CD14-positive monocyte (primary cell): ENCODE results near the gene ZNF557. TPM values are rescaled to one million over a fixed set of nuclear protein-coding genes. Genes with fewer than 3 reads are reported as not detected.

Experiments
- DNase-seq, 3 donors: peaks; one replicate each; pipeline ENCODE4 v3.0.0-alpha.2; 2011 to 2022
- H2AFZ ChIP-seq: 2 replicates; pipeline ENCODE4 v1.6.0; 2012; ENCODE audit warnings: mild to moderate bottlenecking, low read depth, low read length, inconsistent platforms; ENCODE audit not compliant: insufficient read depth, poor library complexity, severe bottlenecking
- H3K27ac ChIP-seq, 2 donors: 1 replicate in 1 of 2; 2 replicates in 1 of 2; pipeline ENCODE4 v1.5.1; 2012 to 2013; ENCODE audit warnings: low read length in 2 of 2, control low read depth in 1 of 2, inconsistent platforms in 1 of 2, low read depth in 1 of 2, mild to moderate bottlenecking in 1 of 2
- H3K27me3 ChIP-seq, 2 donors: one replicate each; pipeline versions ENCODE4 v1.6.0 to v1.6.1; 2011 to 2013; ENCODE audit warnings: low read length in 2 of 2; ENCODE audit not compliant: control insufficient read depth in 2 of 2, insufficient read depth in 2 of 2
- H3K36me3 ChIP-seq, 2 donors: replicated peaks in 1 of 2; 1 replicate in 1 of 2; 2 replicates in 1 of 2; pipeline versions ENCODE4 v1.5.1 to v1.6.1; 2012 to 2013; ENCODE audit warnings: low read length in 2 of 2, control low read depth in 1 of 2, inconsistent platforms in 1 of 2, mild to moderate bottlenecking in 1 of 2; ENCODE audit not compliant: insufficient read depth in 2 of 2, control insufficient read depth in 1 of 2
- H3K4me1 ChIP-seq, 2 donors: 1 replicate in 1 of 2; 2 replicates in 1 of 2; pipeline versions ENCODE4 v1.5.1 to v1.6.1; 2012 to 2013; ENCODE audit warnings: low read length in 2 of 2, control low read depth in 1 of 2, inconsistent platforms in 1 of 2, mild to moderate bottlenecking in 1 of 2, moderate library complexity in 1 of 2; ENCODE audit not compliant: insufficient read depth in 2 of 2, control insufficient read depth in 1 of 2
- H3K4me2 ChIP-seq: replicated peaks from 2 replicates; pipeline ENCODE3; 2012; ENCODE audit warnings: low read length, moderate library complexity, mild to moderate bottlenecking; ENCODE audit not compliant: poor library complexity, severe bottlenecking; ENCODE audit errors: extremely low read depth
- H3K4me3 ChIP-seq, 3 experiments: fragments of 200-600 bp in 1 of 3; sonication (generic) in 1 of 3; replicated peaks in 1 of 3; 1 replicate in 2 of 3; 2 replicates in 1 of 3; pipeline ENCODE4 v1.5.1; 2011 to 2013; ENCODE audit warnings: low read length in 3 of 3, mild to moderate bottlenecking in 3 of 3, control low read depth in 2 of 3, low read depth in 2 of 3, inconsistent platforms in 1 of 3, moderate library complexity in 1 of 3
- H3K79me2 ChIP-seq: 2 replicates; pipeline ENCODE4 v1.6.0; 2012; ENCODE audit warnings: mild to moderate bottlenecking, control low read depth, inconsistent platforms, low read length, moderate library complexity; ENCODE audit not compliant: insufficient read depth
- H3K9ac ChIP-seq: 2 replicates; pipeline ENCODE4 v1.6.0; 2017; ENCODE audit warnings: low read length, mild to moderate bottlenecking; ENCODE audit not compliant: insufficient read depth, poor library complexity, severe bottlenecking
- H3K9me3 ChIP-seq, 2 donors: replicated peaks in 1 of 2; 1 replicate in 1 of 2; 2 replicates in 1 of 2; pipeline versions ENCODE4 v1.5.1 to v1.6.1; 2012 to 2013; ENCODE audit warnings: low read length in 2 of 2, control low read depth in 1 of 2; ENCODE audit not compliant: control insufficient read depth in 1 of 2, insufficient read depth in 1 of 2
- H4K20me1 ChIP-seq: 2 replicates; pipeline ENCODE4 v1.6.0; 2012; ENCODE audit warnings: mild to moderate bottlenecking, low read length, control low read depth, moderate library complexity; ENCODE audit not compliant: insufficient read depth
- H3K27ac Mint-ChIP-seq, 7 donors: one replicate each; pipeline ENCODE4 v1.8.0; 2020; ENCODE audit warnings: mild to moderate bottlenecking in 7 of 7, mixed read lengths in 7 of 7, moderate library complexity in 6 of 7, inconsistent platforms in 2 of 7
- H3K27me3 Mint-ChIP-seq, 3 donors: one replicate each; pipeline ENCODE4 v1.8.0; 2021 to 2022; ENCODE audit warnings: low read depth in 3 of 3, mild to moderate bottlenecking in 3 of 3, mixed read lengths in 3 of 3, moderate library complexity in 3 of 3, inconsistent platforms in 1 of 3
- H3K36me3 Mint-ChIP-seq, 2 donors: one replicate each; pipeline ENCODE4 v1.8.0; 2020; ENCODE audit warnings: mixed read lengths in 2 of 2, inconsistent platforms in 1 of 2, mild to moderate bottlenecking in 1 of 2
- H3K4me1 Mint-ChIP-seq: one replicate; pipeline ENCODE4 v1.8.0; 2020; ENCODE audit warnings: mild to moderate bottlenecking, mixed read lengths
- H3K4me3 Mint-ChIP-seq, 2 donors: one replicate each; pipeline ENCODE4 v1.8.0; 2020; ENCODE audit warnings: mild to moderate bottlenecking in 2 of 2, mixed read lengths in 2 of 2, moderate library complexity in 1 of 2
- H3K9me3 Mint-ChIP-seq, 7 donors: one replicate each; pipeline ENCODE4 v1.8.0; 2020 to 2022; ENCODE audit warnings: mixed read lengths in 7 of 7, mild to moderate bottlenecking in 6 of 7, moderate library complexity in 6 of 7, inconsistent platforms in 2 of 7
- WGBS: methylation state at CpG from one replicate; pipeline ENCODE4 v1.1.5; 2013; ENCODE audit warnings: missing lambda C conversion rate; ENCODE audit not compliant: insufficient coverage; 5-methylcytosine and 5-hydroxymethylcytosine counted together
- intact Hi-C, 2 donors: fragments of 100-400 bp; cut with micrococcal nuclease; formaldehyde crosslinking; loops; one replicate each; pipeline versions ENCODE4 v1.15.0 to v1.15.1; 2023
- polyA plus RNA-seq, 3 donors: library from polyadenylated mRNA; depleted of rRNA in 1 of 3; unstranded in 2 of 3; stranded (reverse) in 1 of 3; fragments of 300-500 nt in 2 of 3; fragments of >200 nt in 1 of 3; fragmentation: Illumina TruSeq in 2 of 3; gene quantifications; 1 replicate in 2 of 3; 2 replicates in 1 of 3; pipeline ENCODE4 v1.2.3, GENCODE V29; 2012 to 2021
- TF ChIP-seq, protein P1 (sequence below): fragments of 200-600 bp; IDR thresholded peaks from one replicate; pipeline ENCODE4 v1.8.0; 2022; ENCODE audit warnings: antibody characterized with exemption, mild to moderate bottlenecking

Gene ZNF557
- polyA plus RNA-seq, 3 donors, result 0.87 to 3.4 (median 1.7) TPM

DNA sequence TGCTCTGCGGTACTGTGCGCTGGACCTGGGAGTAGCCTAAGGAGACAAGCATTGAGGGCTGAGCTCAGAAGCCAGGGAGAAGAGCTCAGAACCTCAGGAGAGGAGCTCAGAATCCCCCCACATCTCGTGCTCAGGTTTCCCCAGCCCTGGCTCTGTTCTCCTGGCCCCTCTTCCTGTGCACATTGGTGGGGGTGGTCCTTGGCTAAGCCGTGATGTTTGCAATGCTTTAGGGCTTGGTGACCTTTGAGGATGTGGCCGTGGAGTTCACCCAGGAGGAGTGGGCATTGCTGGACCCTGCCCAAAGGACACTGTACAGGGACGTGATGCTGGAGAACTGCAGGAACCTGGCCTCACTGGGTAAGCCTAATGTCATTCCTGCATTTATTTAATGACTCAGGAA is 6.6 kb downstream of the ZNF557 start:
- TF ChIP-seq, protein P1, sequence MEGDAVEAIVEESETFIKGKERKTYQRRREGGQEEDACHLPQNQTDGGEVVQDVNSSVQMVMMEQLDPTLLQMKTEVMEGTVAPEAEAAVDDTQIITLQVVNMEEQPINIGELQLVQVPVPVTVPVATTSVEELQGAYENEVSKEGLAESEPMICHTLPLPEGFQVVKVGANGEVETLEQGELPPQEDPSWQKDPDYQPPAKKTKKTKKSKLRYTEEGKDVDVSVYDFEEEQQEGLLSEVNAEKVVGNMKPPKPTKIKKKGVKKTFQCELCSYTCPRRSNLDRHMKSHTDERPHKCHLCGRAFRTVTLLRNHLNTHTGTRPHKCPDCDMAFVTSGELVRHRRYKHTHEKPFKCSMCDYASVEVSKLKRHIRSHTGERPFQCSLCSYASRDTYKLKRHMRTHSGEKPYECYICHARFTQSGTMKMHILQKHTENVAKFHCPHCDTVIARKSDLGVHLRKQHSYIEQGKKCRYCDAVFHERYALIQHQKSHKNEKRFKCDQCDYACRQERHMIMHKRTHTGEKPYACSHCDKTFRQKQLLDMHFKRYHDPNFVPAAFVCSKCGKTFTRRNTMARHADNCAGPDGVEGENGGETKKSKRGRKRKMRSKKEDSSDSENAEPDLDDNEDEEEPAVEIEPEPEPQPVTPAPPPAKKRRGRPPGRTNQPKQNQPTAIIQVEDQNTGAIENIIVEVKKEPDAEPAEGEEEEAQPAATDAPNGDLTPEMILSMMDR, result no peak
- Histone ChIP-seq H2AFZ (no peak overlapping the region), H4K20me1 (no peaks in the 10 kb centered on the region), H3K4me1 (no peaks in the 10 kb centered on the region), H3K27me3 (no peaks in the 10 kb centered on the region), H3K4me2 (no peak overlapping the region), H3K79me2 (peaks cover 14% of the 10 kb centered on the region), H3K9me3 (peaks cover 65 to 74% of the 10 kb centered on the region in 2 donors), H3K27ac (no peak overlapping the region), H3K4me3 (no peak overlapping the region), H3K9ac (no peak overlapping the region), H3K36me3 (peaks cover 91 to 97% of the 10 kb centered on the region in 2 donors)
- intact Hi-C loops, result no loop called here
- peaks cover 63 to 81% (median 75%) of the 10 kb centered on the region in 7 donors for H3K9me3 Mint-ChIP-seq
- no peak for DNase-seq
- peaks cover 83 to 99% of the 10 kb centered on the region in 2 donors for H3K36me3 Mint-ChIP-seq
- no peak overlapping the region for H3K27ac Mint-ChIP-seq
- no peaks in the 10 kb centered on the region for H3K27me3 Mint-ChIP-seq
- H3K4me1 Mint-ChIP-seq, result no peaks in the 10 kb centered on the region
- WGBS, result 100% methylated on average over 2 of the region's 6 CpGs
- H3K4me3 Mint-ChIP-seq, result no peak overlapping the region

- Histone ChIP-seq H4K20me1 (no peaks in the 10 kb centered on the region), H2AFZ (no peak overlapping the region), H3K4me3 (peak overlapping the region in 1 of 3 experiments; percentile 38), H3K9ac (no peak overlapping the region), H3K27ac (no peak overlapping the region), H3K4me1 (no peaks in the 10 kb centered on the region), H3K9me3 (peaks cover 80 to 87% of the 10 kb centered on the region in 2 donors), H3K4me2 (no peak overlapping the region), H3K36me3 (peaks cover 97 to 100% of the 10 kb centered on the region in 2 donors), H3K79me2 (peaks cover 4% of the 10 kb centered on the region), H3K27me3 (no peaks in the 10 kb centered on the region)
- DNase-seq, result no peak
- no CpG with 5 or more reads among the region's 2 CpGs for WGBS
- TF ChIP-seq, protein P1, result no peak
- intact Hi-C loops, result no loop called here
- H3K27me3 Mint-ChIP-seq, result peaks cover 0 to 2% (median 0%) of the 10 kb centered on the region in 3 donors
- no peaks in the 10 kb centered on the region for H3K4me1 Mint-ChIP-seq
- peaks cover 90 to 100% of the 10 kb centered on the region in 2 donors for H3K36me3 Mint-ChIP-seq
- no peak overlapping the region for H3K27ac Mint-ChIP-seq
- no peak overlapping the region for H3K4me3 Mint-ChIP-seq
- H3K9me3 Mint-ChIP-seq, result peaks cover 71 to 95% (median 90%) of the 10 kb centered on the region in 7 donors
Observed at GRCh38 chr19:7078008-7078407, 8.5 kb downstream of the ZNF557 start.
